Lung (tissue), 12 donors: ENCODE measurements around the gene LIPA. TPM values are rescaled to one million over a fixed set of nuclear protein-coding genes. Genes with fewer than 3 reads are reported as not detected.
"Not testable (repeated sequence)": the region's sequence is repeated elsewhere in the genome, so short reads cannot be mapped to it uniquely, and the experiment has no call there.

ENCODE experiments used
- ATAC-seq: fragments of 200-7000 bp; cut with Tn5 transposase; one replicate; pipeline ENCODE4 v1.9.1; 2020; ENCODE audit warnings: moderate number of reproducible peaks; ENCODE audit not compliant: insufficient read depth, low FRiP score
- DNase-seq, 3 donors: peaks; one replicate each; pipeline ENCODE4 v3.0.0-alpha.2; 2013 to 2017
- H3K27ac ChIP-seq, 2 donors: one replicate each; pipeline ENCODE4 v1.5.1; 2013; ENCODE audit warnings: mild to moderate bottlenecking in 2 of 2, moderate library complexity in 2 of 2, control low read depth in 1 of 2, inconsistent platforms in 1 of 2, low read depth in 1 of 2, low read length in 1 of 2
- H3K27me3 ChIP-seq, 3 donors: one replicate each; pipeline ENCODE4 v1.5.1; 2013; ENCODE audit warnings: low read length in 2 of 3; ENCODE audit not compliant: control insufficient read depth in 3 of 3, insufficient read depth in 3 of 3
- H3K36me3 ChIP-seq, 4 donors: one replicate each; pipeline ENCODE4 v1.5.1; 2013; ENCODE audit warnings: low read length in 4 of 4, mild to moderate bottlenecking in 1 of 4, moderate library complexity in 1 of 4; ENCODE audit not compliant: control insufficient read depth in 4 of 4, insufficient read depth in 4 of 4
- H3K4me1 ChIP-seq, 5 donors: one replicate each; pipeline ENCODE4 v1.5.1; 2013; ENCODE audit warnings: low read length in 5 of 5, mild to moderate bottlenecking in 2 of 5, moderate library complexity in 1 of 5; ENCODE audit not compliant: control insufficient read depth in 5 of 5, insufficient read depth in 5 of 5
- H3K4me3 ChIP-seq: one replicate; pipeline ENCODE4 v1.5.1; 2013; ENCODE audit warnings: mild to moderate bottlenecking, control low read depth, moderate library complexity
- H3K9ac ChIP-seq, 2 donors: one replicate each; pipeline ENCODE4 v1.5.1; 2013; ENCODE audit warnings: low read length in 2 of 2, control low read depth in 1 of 2; ENCODE audit not compliant: insufficient read depth in 1 of 2
- H3K9me3 ChIP-seq, 4 donors: one replicate each; pipeline ENCODE4 v1.5.1; 2013; ENCODE audit warnings: low read length in 3 of 4, mild to moderate bottlenecking in 1 of 4, moderate library complexity in 1 of 4; ENCODE audit not compliant: control insufficient read depth in 4 of 4, insufficient read depth in 3 of 4
- CTCF ChIP-seq: IDR thresholded peaks from 2 replicates; pipeline ENCODE4 v1.5.1; 2012; ENCODE audit warnings: mild to moderate bottlenecking; ENCODE audit errors: control extremely low read depth, extremely low read depth
- WGBS, 2 donors: extraction: QIAGEN DNeasy Blood & Tissue Kit; methylation state at CpG; one replicate each; pipeline ENCODE4 v1.1.7; 2013; 5-methylcytosine and 5-hydroxymethylcytosine counted together
- polyA plus RNA-seq, 2 donors: library from polyadenylated mRNA; stranded (reverse); fragments of 200-250 nt; gene quantifications; one replicate each; pipeline ENCODE4 v1.2.1, GENCODE V29; 2013
- total RNA-seq, 2 donors: library from RNA; depleted of rRNA in 1 of 2; stranded (reverse); fragments of >200 nt in 1 of 2; gene quantifications; one replicate each; pipeline ENCODE4 v1.2.1, GENCODE V29; 2014 to 2021
- donor health status: control.
- donor health status: control.
- donor health status: Bipolar disorder and iron deficiency.
- donor health status: healthy.
- donor health status: DM: yes; HTN: yes; CAD: no.

LIPA gene
- total and polyA plus RNA-seq, 4 donors, result 24.0 to 140 (median 71.7) TPM

DNA sequence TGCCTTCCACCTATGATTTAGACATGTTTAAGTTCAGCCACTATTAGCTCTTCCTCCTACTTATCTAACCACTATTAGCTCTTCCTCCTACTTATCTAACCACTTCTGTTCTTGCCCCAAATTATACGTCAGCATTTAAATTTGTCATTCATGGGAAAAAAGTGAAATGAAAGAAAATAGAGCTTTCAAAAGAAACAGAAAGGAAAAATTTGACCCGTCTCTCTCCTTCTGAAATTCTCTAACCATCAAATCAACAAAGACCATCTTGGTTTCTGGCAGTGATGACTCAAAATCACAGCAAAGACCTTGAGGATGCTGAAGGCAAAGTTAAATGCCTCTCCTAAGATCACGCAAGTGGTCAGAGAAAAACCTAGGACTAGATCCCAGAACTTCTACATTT lies 2.6 kb downstream of the LIPA start:
- H3K27me3 ChIP-seq, result no peaks in the 10 kb centered on the region
- ATAC-seq (no peak), DNase-seq (no peak)
- no peaks in the 10 kb centered on the region for H3K36me3 ChIP-seq
- no peak overlapping the region for H3K4me3 ChIP-seq
- peaks cover 0 to 3% (median under 1%) of the 10 kb centered on the region in 4 donors for H3K9me3 ChIP-seq
- no peak for TF ChIP-seq CTCF
- H3K9ac ChIP-seq, result no peak overlapping the region
- no peak overlapping the region for H3K27ac ChIP-seq
- 70 to 72% methylated on average over 3 of the region's 3 CpGs for WGBS, 2 donors
- H3K4me1 ChIP-seq, result peaks cover 0 to 9% (median 0%) of the 10 kb centered on the region in 5 donors

GRCh38 chr10:89247623-89248022 lies 4.0 kb downstream of the LIPA start:
- H3K4me1 ChIP-seq, H3K27ac ChIP-seq, H3K36me3 ChIP-seq, H3K4me3 ChIP-seq, ATAC-seq, H3K9me3 ChIP-seq, H3K27me3 ChIP-seq, DNase-seq, H3K9ac ChIP-seq: not testable (repeated sequence)
- 97 to 98% methylated on average over 2 of the region's 2 CpGs for WGBS, 2 donors

DNA sequence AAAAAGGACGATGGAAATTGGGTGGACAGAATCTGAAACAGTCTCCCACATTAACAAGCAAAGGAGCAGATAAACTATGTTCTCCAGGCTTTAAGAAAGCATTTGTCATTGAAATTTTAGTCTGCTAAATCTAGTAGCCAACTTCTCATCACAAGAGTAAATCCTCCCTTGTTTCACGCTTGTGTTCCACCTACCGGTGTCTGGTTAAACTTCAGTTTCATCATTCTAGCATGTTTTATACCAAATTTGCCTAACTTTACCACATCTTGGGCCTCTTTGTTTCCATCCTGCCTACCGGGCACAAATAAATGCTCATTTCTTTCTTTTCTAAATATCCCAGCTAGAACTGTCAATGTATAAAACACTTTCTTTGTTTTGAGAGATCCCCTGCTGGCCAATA lies 5.8 kb downstream of the LIPA start:
- ATAC-seq (no peak), DNase-seq (no peak)
- TF ChIP-seq CTCF, result no peak
- Histone ChIP-seq H3K4me1 (peaks cover 0 to 12% (median 2%) of the 10 kb centered on the region in 5 donors), H3K9ac (no peak overlapping the region), H3K9me3 (no peaks in the 10 kb centered on the region), H3K27ac (no peak overlapping the region), H3K36me3 (peaks cover 0 to 1% (median 0%) of the 10 kb centered on the region in 4 donors), H3K27me3 (no peaks in the 10 kb centered on the region), H3K4me3 (no peak overlapping the region)
- WGBS, 2 donors, result 67 to 73% methylated on average over 4 of the region's 4 CpGs

- Histone ChIP-seq H3K9me3 (no peaks in the 10 kb centered on the region), H3K4me3 (no peak overlapping the region), H3K9ac (no peak overlapping the region), H3K36me3 (peaks cover 0 to 10% (median 3%) of the 10 kb centered on the region in 4 donors), H3K27ac (peak overlapping the region in 1 of 2 donors; percentile 33), H3K4me1 (peaks cover 0 to 9% (median 2%) of the 10 kb centered on the region in 5 donors), H3K27me3 (no peaks in the 10 kb centered on the region)
- peak; percentile 61 for ATAC-seq
- DNase-seq, result no peak
- 24 to 46% methylated on average over 8 of the region's 8 CpGs for WGBS, 2 donors
- TF ChIP-seq CTCF, result no peak
These were observed 8.6 kb downstream of the LIPA start for GRCh38 chr10:89242840-89243568.
